Panc1 (cell line): ENCODE measurements around the gene SHBG.

Source experiments
- CTCF ChIP-seq: fragments of 450-650 bp; IDR thresholded peaks from 2 replicates; pipeline ENCODE4 v1.5.1; 2017; ENCODE audit warnings: mild to moderate bottlenecking
- REST ChIP-seq, 2 experiments: IDR thresholded peaks; 2 replicates each; pipeline ENCODE4 v1.6.1; 2011 to 2012; ENCODE audit warnings: low read depth in 2 of 2, control low read depth in 1 of 2, low read length in 1 of 2, mild to moderate bottlenecking in 1 of 2, moderate library complexity in 1 of 2; ENCODE audit not compliant: insufficient read depth in 1 of 2

GRCh38 chr17:7589204-7589868 is 40.6 kb upstream of the SHBG start:
- TF ChIP-seq REST (IDR thresholded peaks at IDR 0.05; ENCODE audit: insufficient read depth in 1 of 2, low read depth in 2 of 2, low read length in 1 of 2) (no peak), CTCF (peak; percentile 79; the same call in 1 of the 2 replicates)
